Hypothalamus (tissue), 51 donors: ENCODE measurements around the gene CASP10.
A peak's percentile ranks its signal among the peaks of the same experiment; 100 is the strongest.

Source experiments
- DNase-seq, 51 donors: peaks; one replicate each; lab custom pipeline; 2025; lab: John Stamatoyannopoulos, UW

The CASP10 gene

GRCh38 chr2:201257381-201257955, 74.5 kb downstream of the CASP10 start:
- DNase-seq = peak in 1 of 51 donors; percentile 23

- DNase-seq = peak in 2 of 51 donors; percentile 25 to 39
Measured at GRCh38 chr2:201257956-201258665, 75.2 kb downstream of the CASP10 start.

GRCh38 chr2:201258666-201259615, 76.0 kb downstream of the CASP10 start:
- DNase-seq = no peak

- DNase-seq = no peak
Measured at GRCh38 chr2:201260302-201260800, 77.4 kb downstream of the CASP10 start, which contains the start of gene CASP8. Gene CASP8 (plus strand): TSS chr2:201260536. CDS start chr2:201266487, 5,951 bp downstream.

- DNase-seq = no peak
Measured at GRCh38 chr2:201261471-201261870, 78.5 kb downstream of the CASP10 start.

- no peak for DNase-seq
Measured at GRCh38 chr2:201261906-201262305, 79.0 kb downstream of the CASP10 start.

- DNase-seq = no peak
Measured at GRCh38 chr2:201262718-201263117, 79.8 kb downstream of the CASP10 start.

- no peak for DNase-seq
Measured at GRCh38 chr2:201263779-201264178, 80.8 kb downstream of the CASP10 start.

GRCh38 chr2:201264472-201265173, 81.7 kb downstream of the CASP10 start:
- no peak for DNase-seq

- DNase-seq = no peak
Measured at GRCh38 chr2:201266629-201267028, 83.7 kb downstream of the CASP10 start.

- no peak for DNase-seq
Measured at GRCh38 chr2:201267278-201268030, 84.5 kb downstream of the CASP10 start.

- no peak for DNase-seq
Measured at GRCh38 chr2:201269764-201270163, 86.8 kb downstream of the CASP10 start.

GRCh38 chr2:201270293-201271001, 87.5 kb downstream of the CASP10 start:
- no peak for DNase-seq

- DNase-seq = no peak
Measured at GRCh38 chr2:201271917-201272316, 89.0 kb downstream of the CASP10 start.

- DNase-seq = no peak
Measured at GRCh38 chr2:201273330-201273983, 90.5 kb downstream of the CASP10 start.

GRCh38 chr2:201275069-201275468, 92.1 kb downstream of the CASP10 start:
- DNase-seq = no peak

- DNase-seq = no peak
Measured at GRCh38 chr2:201275990-201276389, 93.0 kb downstream of the CASP10 start.

- DNase-seq = no peak
Measured at GRCh38 chr2:201276511-201276910, 93.6 kb downstream of the CASP10 start.
